Stimulated activated CD4-positive, alpha-beta T cell treated with anti-CD3 and anti-CD28 coated beads, Interleukin-15, amount 100 ng/mL, for 1 hour (primary cell): ENCODE results near the gene PFN3.
"Not testable (repeated sequence)": the region's sequence is repeated elsewhere in the genome, so short reads cannot be mapped to it uniquely, and the experiment has no call there.

Experiments used
- DNase-seq, 2 donors: peaks; one replicate each; pipeline ENCODE4 v3.0.0-alpha.2; 2020; ENCODE audit warnings: low read depth in 1 of 2, low spot score in 1 of 2

Gene PFN3

GRCh38 chr5:177361418-177362291, 38.8 kb downstream of the PFN3 start:
- no peak for DNase-seq

- not testable (repeated sequence) for DNase-seq
These were observed 39.7 kb downstream of the PFN3 start for GRCh38 chr5:177360740-177361139.

GRCh38 chr5:177359860-177360259, 40.6 kb downstream of the PFN3 start:
- no peak for DNase-seq

- DNase-seq: no peak
These were observed 41.0 kb downstream of the PFN3 start for GRCh38 chr5:177359451-177359851.

GRCh38 chr5:177358370-177358819, 42.1 kb downstream of the PFN3 start:
- no peak for DNase-seq

DNA sequence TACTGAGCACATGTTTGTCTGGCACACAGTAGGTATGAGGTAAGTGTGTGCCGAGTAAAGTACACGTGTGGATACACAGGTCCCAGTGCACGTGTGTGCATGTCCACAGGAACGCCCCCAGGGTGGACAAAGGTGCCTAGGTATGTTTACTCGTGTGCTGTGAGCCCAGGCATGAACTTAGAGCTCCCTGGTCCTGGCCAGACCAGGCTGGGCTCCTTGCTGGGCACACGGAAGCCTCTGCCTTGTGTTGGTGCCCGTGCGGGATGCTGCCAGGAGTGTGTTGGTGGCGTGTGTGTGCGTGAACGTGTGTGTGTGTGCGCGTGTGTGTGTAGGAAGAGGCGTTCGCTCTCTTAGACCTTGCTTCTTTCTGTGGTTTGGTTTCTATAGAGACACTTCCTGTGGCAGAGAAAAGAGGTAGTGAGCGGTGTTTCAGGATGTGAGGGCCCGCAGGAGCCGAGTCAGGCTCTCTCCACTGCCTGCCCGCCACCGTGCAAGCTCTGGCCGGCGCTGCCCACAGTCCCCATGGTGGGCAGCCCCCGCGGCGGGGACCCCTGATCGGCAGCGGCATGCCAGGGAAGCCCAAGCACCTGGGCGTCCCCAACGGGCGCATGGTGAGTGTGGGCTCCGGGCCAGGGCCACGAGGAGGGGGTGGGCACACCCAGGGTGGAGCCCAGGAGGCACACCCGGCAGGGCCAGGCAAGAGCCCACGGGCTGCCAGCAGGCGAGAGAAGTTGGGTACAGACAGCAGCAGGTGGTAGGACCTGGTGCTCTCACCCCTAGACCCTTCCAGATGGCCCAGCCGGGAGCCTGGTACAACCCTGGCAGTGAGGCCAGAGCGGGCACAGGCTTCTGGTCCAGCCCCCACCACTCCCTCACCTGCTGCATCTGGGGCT, 42.8 kb downstream of the PFN3 start, which contains the start of gene RGS14:
TSS of gene RGS14 (plus strand) at position 466 of the 893 bp plus-strand sequence. CDS start at position 567, 101 bp downstream.
- DNase-seq: peak; percentile 34 to 40

DNA sequence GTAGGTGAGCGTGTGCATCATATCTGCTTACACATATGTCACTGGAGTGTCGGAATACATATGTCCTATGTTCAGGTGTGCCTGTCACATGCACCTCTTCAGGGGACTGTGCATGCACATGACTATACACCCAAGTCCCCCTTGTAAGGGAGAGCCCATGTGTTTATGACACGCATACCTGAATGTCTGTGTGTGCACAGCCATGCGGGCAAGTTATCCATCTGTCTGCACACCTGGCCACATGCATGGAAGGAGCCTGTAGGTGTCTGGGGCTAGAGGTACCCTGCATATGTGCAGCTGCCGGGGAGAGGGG, 43.4 kb downstream of the PFN3 start:
- no peak for DNase-seq

GRCh38 chr5:177356746-177357145, 43.7 kb downstream of the PFN3 start:
- no peak for DNase-seq

- DNase-seq: no peak
These were observed 44.6 kb downstream of the PFN3 start for GRCh38 chr5:177355868-177356168.

- DNase-seq: no peak
These were observed 45.1 kb downstream of the PFN3 start for GRCh38 chr5:177355162-177355867.

- no peak for DNase-seq
These were observed 45.8 kb downstream of the PFN3 start for GRCh38 chr5:177354711-177355110.

DNA sequence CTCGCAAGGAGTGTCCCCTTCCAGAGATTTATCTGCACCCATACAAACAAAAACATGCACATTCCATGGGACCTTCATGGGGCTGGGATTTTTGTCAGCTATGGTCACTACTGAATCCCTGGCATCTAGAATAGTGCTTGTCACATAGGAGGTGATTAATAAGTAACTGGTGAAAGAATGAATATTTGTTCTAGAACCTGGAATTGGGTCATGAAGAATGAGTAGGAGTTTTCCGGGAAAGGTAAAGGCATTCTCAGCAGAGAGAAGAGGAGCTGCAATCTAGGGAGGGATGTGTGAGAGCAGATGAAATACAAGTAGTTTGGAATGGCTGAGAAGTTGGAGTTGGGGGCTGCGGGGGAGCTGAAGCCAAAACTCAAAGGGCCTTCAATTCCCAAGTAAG, 46.2 kb downstream of the PFN3 start:
- no peak for DNase-seq

- DNase-seq: no peak
These were observed 47.4 kb downstream of the PFN3 start for GRCh38 chr5:177353093-177353492.

GRCh38 chr5:177351392-177352329, 48.8 kb downstream of the PFN3 start, which contains the start of gene LMAN2:
LMAN2 (minus strand) TSS chr5:177351668; CDS start chr5:177351647, 21 bp downstream.
- DNase-seq: peak; percentile 72 to 73

DNA sequence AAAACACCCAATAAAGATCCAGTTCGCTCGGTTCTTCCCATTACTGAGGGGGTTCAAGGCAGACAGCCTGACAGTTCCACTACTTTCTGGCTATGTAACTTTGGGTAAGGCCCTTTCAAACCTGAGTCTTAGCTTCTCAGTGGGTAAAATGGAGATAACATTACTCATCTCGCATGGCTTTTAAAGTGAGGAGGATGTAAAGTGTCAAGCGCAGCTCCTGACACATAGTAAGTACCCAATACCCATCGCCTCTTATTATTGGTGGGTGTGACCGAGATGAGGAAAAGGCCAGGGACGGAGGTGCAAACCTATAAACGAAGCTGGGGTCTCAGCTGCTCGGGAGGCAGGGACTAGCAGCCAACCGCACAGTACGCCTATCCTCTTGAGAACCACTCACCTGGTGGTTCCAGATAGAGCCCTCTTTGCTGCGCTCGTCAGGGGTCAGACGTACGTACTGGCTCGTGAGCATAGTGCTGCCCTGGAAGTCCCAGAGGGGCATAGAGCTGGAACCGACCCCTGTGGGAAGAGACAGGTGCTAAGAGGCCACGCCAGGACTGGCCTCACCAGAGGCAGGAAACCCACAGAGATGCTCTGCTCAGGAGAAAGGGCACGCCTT, 49.6 kb downstream of the PFN3 start:
- no peak for DNase-seq
